OCI-M1 (cell line): Measurements from ENCODE around the gene CTBP2.

ENCODE experiments used
- DNase-seq: peaks from one replicate; lab custom pipeline; 2025; lab: John Stamatoyannopoulos, UW

The CTBP2 gene

GRCh38 chr10:125106586-125106985, 53.8 kb downstream of the CTBP2 start:
- no peak for DNase-seq

GRCh38 chr10:125105706-125106255, 54.6 kb downstream of the CTBP2 start:
- no peak for DNase-seq

DNA sequence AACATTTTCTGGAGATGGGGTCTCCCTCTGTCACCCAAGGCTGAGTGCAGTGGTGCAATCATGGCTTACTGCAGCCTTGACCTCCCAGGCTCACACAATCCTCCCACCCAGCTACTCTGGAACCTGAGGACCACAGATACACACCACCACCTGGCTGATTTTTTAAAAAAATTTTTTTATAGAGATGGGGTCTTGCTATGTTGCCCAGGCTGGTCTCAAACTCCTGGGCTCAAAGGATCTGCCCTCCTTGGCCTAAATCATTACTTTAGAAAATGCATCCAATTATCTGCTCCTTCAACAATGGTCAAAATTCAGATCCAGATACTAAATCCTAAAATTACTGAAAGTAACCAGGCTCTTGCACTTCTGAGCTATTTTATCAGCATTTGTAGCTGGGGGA, 55.2 kb downstream of the CTBP2 start:
- no peak for DNase-seq

- DNase-seq: no peak
Observed at GRCh38 chr10:125104559-125104958, 55.8 kb downstream of the CTBP2 start.

DNA sequence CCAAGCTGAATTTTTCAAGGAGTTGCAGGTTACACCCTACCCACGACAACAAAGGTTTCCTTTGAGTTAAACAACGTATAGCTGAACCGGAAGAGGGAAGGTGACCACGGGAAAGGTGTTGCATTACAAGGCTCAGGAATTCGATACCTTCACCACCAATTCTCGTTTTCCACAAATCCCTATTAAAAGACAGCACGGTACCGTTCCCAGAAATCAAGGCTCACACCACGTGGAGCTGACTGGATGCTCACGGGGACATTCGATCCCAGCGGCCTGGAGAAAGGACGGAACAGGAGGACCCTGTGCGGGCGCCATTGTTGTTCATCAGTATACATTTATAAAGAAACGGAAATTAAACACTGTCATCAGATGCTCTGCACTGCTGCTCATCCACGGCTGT, 56.4 kb downstream of the CTBP2 start:
- DNase-seq: no peak

DNA sequence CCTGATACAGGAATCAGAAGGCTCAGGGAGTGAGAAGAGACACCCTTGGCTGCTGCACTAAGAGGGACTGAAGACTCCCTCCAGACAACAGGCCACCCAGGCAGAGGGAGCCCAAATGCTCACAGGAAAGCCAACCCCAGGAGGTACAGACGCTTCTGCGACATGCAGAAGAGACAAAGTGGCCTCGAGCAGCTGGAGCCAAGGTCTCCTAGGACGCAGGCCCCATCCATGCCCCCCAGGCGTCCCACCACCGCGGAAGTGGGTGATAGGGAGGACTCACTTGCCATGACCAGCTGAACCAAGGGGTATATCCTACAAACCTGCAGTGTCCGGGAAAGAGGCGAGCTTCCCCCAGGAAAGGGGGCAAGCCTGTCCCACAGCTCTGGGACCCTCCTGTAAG, 56.9 kb downstream of the CTBP2 start:
- DNase-seq: no peak

- no peak for DNase-seq
Observed at GRCh38 chr10:125102821-125103220, 57.5 kb downstream of the CTBP2 start.

DNA sequence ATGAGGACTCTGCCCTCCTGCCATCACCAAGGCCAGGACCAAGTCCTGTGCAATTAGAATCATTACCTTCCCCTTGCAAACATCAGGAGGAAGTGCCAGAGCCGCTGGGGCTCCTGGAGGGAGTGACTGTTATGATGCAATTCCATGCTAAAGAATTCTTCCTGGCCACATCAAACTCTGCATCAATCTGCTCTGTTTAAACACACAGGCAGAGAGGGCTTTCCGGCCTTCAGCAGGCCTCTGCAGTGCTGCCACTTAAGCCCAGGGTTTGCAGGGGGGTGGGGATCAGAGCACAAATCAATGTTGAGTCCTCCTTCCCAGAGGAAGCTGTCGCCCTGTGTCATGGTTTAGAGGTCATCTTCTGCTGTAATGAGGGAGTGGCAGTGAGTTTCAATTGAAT, 58.1 kb downstream of the CTBP2 start:
- peak; percentile 9 for DNase-seq

- DNase-seq: no peak
Observed at GRCh38 chr10:125101581-125101980, 58.8 kb downstream of the CTBP2 start.

GRCh38 chr10:125101049-125101448, 59.3 kb downstream of the CTBP2 start:
- DNase-seq: no peak

DNA sequence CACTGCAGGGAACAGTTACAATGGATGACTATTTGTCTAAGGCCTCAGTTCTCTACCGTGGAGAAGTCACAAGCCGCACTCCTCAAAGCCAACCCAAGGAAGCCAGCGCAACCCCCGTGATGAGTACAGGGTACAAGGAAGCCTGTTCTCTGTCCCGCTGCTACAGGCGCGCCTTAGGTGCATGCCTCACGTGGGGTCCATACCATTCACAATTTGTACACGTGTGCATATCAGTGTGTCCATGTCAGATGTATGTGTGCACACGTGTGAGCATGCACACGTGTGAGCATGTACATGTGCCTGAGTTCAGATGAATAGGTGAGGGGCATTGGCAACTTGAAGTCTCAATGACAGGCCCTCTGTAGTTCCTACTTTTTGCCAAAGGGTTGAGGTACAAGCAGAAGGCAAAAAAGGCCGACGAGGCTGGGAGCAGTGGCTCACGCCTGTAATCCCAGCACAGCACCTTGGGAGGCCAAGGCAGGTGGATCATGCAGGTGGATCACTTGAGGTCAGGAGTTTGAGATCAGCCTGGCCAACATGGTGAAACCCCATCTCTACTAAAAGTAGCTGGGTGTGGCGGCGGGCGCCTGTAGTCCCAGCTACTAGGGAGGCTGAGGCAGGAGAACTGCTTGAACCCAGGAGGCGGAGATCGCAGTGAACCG, 62.8 kb downstream of the CTBP2 start:
- DNase-seq: no peak

DNA sequence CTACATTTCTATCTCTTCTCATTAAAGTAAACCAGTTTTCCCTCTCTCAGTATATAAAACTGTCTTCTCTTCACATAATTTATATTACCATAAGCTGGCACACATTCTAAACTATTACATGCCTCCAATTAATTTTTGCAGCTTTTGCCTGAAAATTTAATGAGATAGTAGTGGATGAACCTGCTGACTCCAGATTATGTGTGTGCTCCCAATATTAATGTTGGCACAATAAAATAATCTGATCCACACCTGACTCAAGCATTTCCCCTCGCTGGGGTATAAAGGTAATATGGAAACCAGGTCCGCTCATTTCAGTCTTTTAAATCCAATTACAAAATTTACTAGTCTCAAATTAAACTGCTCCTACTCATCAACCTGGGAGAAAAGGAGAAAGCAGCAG, 63.4 kb downstream of the CTBP2 start:
- DNase-seq: no peak

- DNase-seq: no peak
Observed at GRCh38 chr10:125096371-125096770, 64.0 kb downstream of the CTBP2 start.

DNA sequence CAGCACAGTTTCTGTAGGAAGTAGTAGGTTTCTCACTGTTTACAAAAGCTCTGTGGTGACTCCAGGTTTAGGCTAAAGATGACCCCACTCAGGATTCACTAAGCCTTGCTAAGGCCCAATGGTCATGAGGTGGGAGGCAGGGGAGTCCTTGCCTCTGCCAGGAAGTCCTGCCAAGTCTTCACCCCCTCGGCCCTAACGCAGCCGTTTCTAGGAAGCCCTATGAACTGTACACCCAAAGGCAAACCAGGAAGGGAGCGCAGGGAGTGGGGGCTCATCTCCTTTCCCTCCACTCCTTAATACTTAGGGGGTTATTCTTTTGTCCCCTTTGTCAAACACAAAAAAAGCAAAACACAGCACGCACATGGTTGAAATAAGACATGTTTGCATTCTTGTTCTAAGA, 64.6 kb downstream of the CTBP2 start:
- DNase-seq: no peak

GRCh38 chr10:125095228-125095627, 65.1 kb downstream of the CTBP2 start:
- DNase-seq: no peak

- DNase-seq: no peak
Observed at GRCh38 chr10:125094806-125095205, 65.6 kb downstream of the CTBP2 start.

GRCh38 chr10:125093974-125094705, 66.2 kb downstream of the CTBP2 start:
- no peak for DNase-seq

- DNase-seq: no peak
Observed at GRCh38 chr10:125093199-125093973, 67.0 kb downstream of the CTBP2 start.

GRCh38 chr10:125092564-125093031, 67.8 kb downstream of the CTBP2 start:
- DNase-seq: no peak

DNA sequence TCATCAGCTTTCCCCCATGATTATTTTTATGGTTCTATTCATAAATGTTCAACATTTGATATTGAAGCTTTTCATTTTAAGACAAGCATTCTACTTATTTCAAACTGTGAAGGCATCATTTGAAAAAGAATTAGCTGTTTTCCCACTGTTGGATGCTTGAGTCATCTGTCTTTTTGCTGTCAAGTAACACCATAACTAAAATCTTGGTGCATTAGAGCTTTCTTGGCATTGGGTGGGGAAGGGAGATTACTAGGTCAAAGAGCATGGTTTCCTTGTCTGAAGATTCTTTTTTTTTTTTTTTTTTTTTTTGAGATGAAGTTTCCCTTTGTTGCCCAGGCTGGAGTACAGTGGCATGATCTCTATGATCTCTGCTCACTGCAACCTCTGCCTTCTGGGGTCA, 68.5 kb downstream of the CTBP2 start:
- no peak for DNase-seq

DNA sequence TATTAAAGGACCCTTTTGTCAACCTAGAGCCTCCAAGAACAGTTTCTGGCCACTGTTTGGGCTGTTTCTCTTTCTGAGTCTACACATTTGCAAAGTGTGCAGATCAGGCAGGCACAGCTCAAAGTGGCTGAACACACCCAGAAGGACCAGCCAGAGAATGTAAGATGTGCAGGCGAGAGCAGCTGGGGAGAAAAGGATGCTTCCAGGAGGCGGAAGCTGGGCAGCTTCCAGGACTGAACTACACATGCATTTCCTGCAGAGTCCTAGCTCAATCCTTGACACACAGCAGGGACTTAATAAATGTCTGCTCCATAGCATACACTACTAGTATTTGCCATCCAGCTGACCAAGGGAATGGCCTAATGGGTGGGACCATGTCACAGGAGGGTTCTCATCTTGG, 70.9 kb downstream of the CTBP2 start:
- DNase-seq: no peak

- DNase-seq: no peak
Observed at GRCh38 chr10:125087897-125088215, 72.5 kb downstream of the CTBP2 start.
